Activated CD4-positive, alpha-beta T cell treated with anti-CD3 and anti-CD28 coated beads, Interleukin-2, amount 50 U/mL, for 4 hours (primary cell): ENCODE measurements around the gene TOLLIP.

Experiments used
- DNase-seq, 2 experiments: peaks; one replicate each; pipeline ENCODE4 v3.0.0-alpha.2; 2020

TOLLIP gene

GRCh38 chr11:1228101-1228821 lies 81.2 kb downstream of the TOLLIP start:
- no peak for DNase-seq

GRCh38 chr11:1227551-1228100 lies 81.8 kb downstream of the TOLLIP start:
- no peak for DNase-seq

GRCh38 chr11:1226986-1227550 lies 82.4 kb downstream of the TOLLIP start:
- DNase-seq, result no peak

GRCh38 chr11:1226226-1226985 lies 83.0 kb downstream of the TOLLIP start:
- no peak for DNase-seq

- DNase-seq, result no peak
These were observed 83.8 kb downstream of the TOLLIP start for GRCh38 chr11:1225386-1226225.

- no peak for DNase-seq
These were observed 84.7 kb downstream of the TOLLIP start for GRCh38 chr11:1224491-1225385.
